BJ (cell line): Measurements from ENCODE around the gene EPM2A. TPM values are rescaled to one million over a fixed set of nuclear protein-coding genes. Genes with fewer than 3 reads are reported as not detected.

Source experiments
- CTCF ChIA-PET: fragments of 350-600 bp; formaldehyde crosslinking; extraction: SDS; loops from one replicate; lab custom pipeline; 2021; ENCODE audit warnings: antibody characterized with exemption, inconsistent platforms; lab: Yijun Ruan, JAX
- POLR2A ChIA-PET: fragments of 300-600 bp; sonication (Branson Sonifier 250); formaldehyde crosslinking; extraction: SDS; loops from one replicate; lab custom pipeline; 2021; ENCODE audit warnings: antibody characterized with exemption; lab: Charles Lee
- DNase-seq: peaks from one replicate; pipeline ENCODE4 v3.0.0-alpha.2; 2011; ENCODE audit warnings: low read depth
- H3K27me3 ChIP-seq: 2 replicates; pipeline ENCODE4 v1.6.0; 2011; ENCODE audit warnings: low read length; ENCODE audit not compliant: control insufficient read depth, insufficient read depth
- H3K36me3 ChIP-seq: 2 replicates; pipeline ENCODE4 v1.5.1; 2011; ENCODE audit warnings: low read length; ENCODE audit not compliant: control insufficient read depth, insufficient read depth
- H3K4me3 ChIP-seq: 2 replicates; pipeline ENCODE4 v1.5.1; 2011; ENCODE audit warnings: low read depth, mild to moderate bottlenecking, control low read depth, low read length
- CTCF ChIP-seq: IDR thresholded peaks from 2 replicates; pipeline ENCODE4 v1.5.1; 2011; ENCODE audit warnings: low read depth, mild to moderate bottlenecking, control low read depth, inconsistent platforms, low read length, moderate library complexity; ENCODE audit not compliant: insufficient read depth
- polyA plus RNA-seq: library from polyadenylated mRNA; depleted of rRNA; stranded (reverse); fragments of >200 nt; gene quantifications from 2 replicates; pipeline ENCODE4 v1.2.3, GENCODE V29; 2011

EPM2A gene
- polyA plus RNA-seq, 1 experiment, result 6.5 TPM

- ChIA-PET CTCF (no interaction called here), POLR2A (no interaction called here)
- no peaks in the 10 kb centered on the region for H3K36me3 ChIP-seq
- no peak for TF ChIP-seq CTCF
- H3K27me3 ChIP-seq, result no peaks in the 10 kb centered on the region
- no peak for DNase-seq
- no peak overlapping the region for H3K4me3 ChIP-seq
These were observed 28.4 kb upstream of the EPM2A start for GRCh38 chr6:145763742-145764141.

- H3K36me3 ChIP-seq, result no peaks in the 10 kb centered on the region
- TF ChIP-seq CTCF, result no peak
- CTCF ChIA-PET, result interaction anchor here (1.9 kb wide), 1 partner anchor 11 kb away, joined by 4 read pairs; no protein-coding TSS in a partner anchor
- no peak overlapping the region for H3K4me3 ChIP-seq
- DNase-seq, result no peak
- POLR2A ChIA-PET, result no interaction called here
- no peaks in the 10 kb centered on the region for H3K27me3 ChIP-seq
These were observed 26.3 kb upstream of the EPM2A start for GRCh38 chr6:145761584-145761983.

- no peaks in the 10 kb centered on the region for H3K27me3 ChIP-seq
- H3K4me3 ChIP-seq, result no peak overlapping the region
- no peaks in the 10 kb centered on the region for H3K36me3 ChIP-seq
- CTCF ChIA-PET, result no interaction called here
- POLR2A ChIA-PET, result no interaction called here
- no peak for TF ChIP-seq CTCF
- DNase-seq, result no peak
These were observed 22.8 kb upstream of the EPM2A start for GRCh38 chr6:145758113-145758512.

GRCh38 chr6:145756170-145756662, 20.9 kb upstream of the EPM2A start:
- H3K4me3 ChIP-seq, result no peak overlapping the region
- no peak for TF ChIP-seq CTCF
- peak; percentile 88 for DNase-seq
- H3K36me3 ChIP-seq, result no peaks in the 10 kb centered on the region
- POLR2A ChIA-PET, result no interaction called here
- no peaks in the 10 kb centered on the region for H3K27me3 ChIP-seq
- CTCF ChIA-PET, result no interaction called here

GRCh38 chr6:145755682-145756081, 20.4 kb upstream of the EPM2A start:
- no peak for DNase-seq
- Histone ChIP-seq H3K4me3 (no peak overlapping the region), H3K36me3 (no peaks in the 10 kb centered on the region), H3K27me3 (no peaks in the 10 kb centered on the region)
- POLR2A ChIA-PET, result no interaction called here
- no peak for TF ChIP-seq CTCF
- CTCF ChIA-PET, result no interaction called here
